Osteoblast (primary cell): ENCODE measurements around the gene CD163L1. TPM values are rescaled to one million over a fixed set of nuclear protein-coding genes. Genes with fewer than 3 reads are reported as not detected.

Experiments used
- DNase-seq: peaks from one replicate; pipeline ENCODE4 v3.0.0; 2011; ENCODE audit warnings: low spot score, mixed read lengths; ENCODE audit not compliant: insufficient read length; ENCODE audit errors: missing footprints
- H2AFZ ChIP-seq: 2 replicates; pipeline ENCODE4 v1.6.0; 2011; ENCODE audit warnings: mild to moderate bottlenecking, low read length
- H3K27ac ChIP-seq: 2 replicates; pipeline ENCODE4 v1.5.1; 2011; ENCODE audit warnings: mild to moderate bottlenecking, low read depth, low read length, moderate library complexity
- H3K27me3 ChIP-seq: 2 replicates; pipeline ENCODE4 v1.6.0; 2012; ENCODE audit warnings: mild to moderate bottlenecking, control low read depth, inconsistent platforms, low read length, moderate library complexity; ENCODE audit not compliant: insufficient read depth
- H3K36me3 ChIP-seq: 2 replicates; pipeline ENCODE4 v1.5.1; 2011; ENCODE audit warnings: mild to moderate bottlenecking, low read length, control low read depth, moderate library complexity; ENCODE audit not compliant: insufficient read depth
- H3K4me1 ChIP-seq: 2 replicates; pipeline ENCODE4 v1.5.1; 2011; ENCODE audit warnings: mild to moderate bottlenecking, low read length, control low read depth, moderate library complexity; ENCODE audit not compliant: insufficient read depth
- H3K4me2 ChIP-seq: 2 replicates; pipeline ENCODE4 v1.6.0; 2011; ENCODE audit warnings: mild to moderate bottlenecking, low read length; ENCODE audit not compliant: insufficient read depth
- H3K4me3 ChIP-seq: fragments of 200-600 bp; sonication (generic); 3 replicates; pipeline ENCODE4 v1.5.1; 2012; ENCODE audit warnings: mild to moderate bottlenecking, low read length, inconsistent platforms; ENCODE audit not compliant: insufficient read depth
- H3K79me2 ChIP-seq: 2 replicates; pipeline ENCODE4 v1.6.0; 2012; ENCODE audit warnings: mild to moderate bottlenecking, low read length, control low read depth, inconsistent platforms; ENCODE audit not compliant: insufficient read depth
- H3K9me3 ChIP-seq: 2 replicates; pipeline ENCODE4 v1.5.1; 2011; ENCODE audit warnings: low read depth, low read length, control low read depth
- H4K20me1 ChIP-seq: 2 replicates; pipeline ENCODE4 v1.6.0; 2012; ENCODE audit warnings: mild to moderate bottlenecking, low read length, control low read depth; ENCODE audit not compliant: insufficient read depth
- CTCF ChIP-seq: IDR thresholded peaks from 2 replicates; pipeline ENCODE4 v1.5.1; 2011; ENCODE audit warnings: mild to moderate bottlenecking, low read depth, low read length, moderate library complexity; ENCODE audit errors: extremely low read depth
- total RNA-seq: library from RNA; depleted of rRNA; stranded (reverse); fragments of >200 nt; gene quantifications from 2 replicates; pipeline ENCODE4 v1.2.3, GENCODE V29; 2012

The CD163L1 gene
- total RNA-seq, 1 donor, result under 0.01 TPM

DNA sequence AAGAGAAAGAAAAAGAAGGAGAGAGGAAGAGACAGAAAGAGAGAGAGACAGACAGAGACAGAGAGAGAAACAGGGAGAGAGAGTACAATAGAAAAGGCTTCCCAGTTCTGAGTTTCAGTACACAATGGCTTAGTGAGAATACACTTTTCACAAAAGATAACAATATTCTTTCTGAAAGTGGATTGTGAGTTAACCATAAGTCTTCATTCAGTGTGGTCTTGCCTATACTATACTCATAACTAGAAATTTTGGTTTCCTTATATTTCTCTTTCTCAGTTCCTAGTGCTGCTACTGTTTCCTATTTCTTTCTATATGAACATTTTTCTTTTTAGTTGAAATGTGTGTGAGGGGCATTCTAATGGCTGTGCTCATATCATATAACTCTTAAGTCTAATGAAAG lies 9.3 kb downstream of the CD163L1 start:
- H3K27me3 ChIP-seq, result no peaks in the 10 kb centered on the region
- no peak overlapping the region for H3K4me2 ChIP-seq
- no peak overlapping the region for H3K27ac ChIP-seq
- H2AFZ ChIP-seq, result peak overlapping the region; percentile 58
- H3K4me1 ChIP-seq, result peaks cover 9% of the 10 kb centered on the region
- H3K4me3 ChIP-seq, result no peak overlapping the region
- H3K79me2 ChIP-seq, result no peaks in the 10 kb centered on the region
- H4K20me1 ChIP-seq, result no peaks in the 10 kb centered on the region
- H3K36me3 ChIP-seq, result no peaks in the 10 kb centered on the region
- no peak for TF ChIP-seq CTCF
- no peaks in the 10 kb centered on the region for H3K9me3 ChIP-seq
- DNase-seq, result no peak

DNA sequence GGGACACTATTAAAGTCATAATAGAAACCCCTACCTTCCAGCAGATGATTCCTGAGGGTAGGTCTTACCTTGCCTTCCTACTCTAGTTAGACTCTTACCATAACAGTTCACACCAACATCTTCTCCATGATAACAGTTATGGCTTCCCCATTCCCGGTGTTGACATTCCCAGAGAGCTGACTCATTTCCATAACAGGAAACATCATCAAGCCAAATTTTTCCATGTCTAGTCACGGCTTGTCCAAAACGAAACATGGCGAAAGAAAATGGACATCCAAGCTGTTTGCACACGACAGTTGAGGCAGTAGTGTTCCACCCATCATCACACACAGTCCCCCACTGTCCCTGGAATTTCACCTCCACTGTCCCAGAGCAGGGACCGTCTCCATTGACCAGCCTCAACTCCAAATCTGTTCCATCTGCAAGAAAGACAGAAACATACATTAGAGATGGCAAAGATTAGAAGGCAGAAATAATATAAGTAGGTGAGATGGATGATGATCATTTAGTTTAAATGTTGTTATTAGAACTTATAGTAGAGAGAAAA lies 10.6 kb downstream of the CD163L1 start:
- peak overlapping the region; percentile 23 for H3K27ac ChIP-seq
- H3K27me3 ChIP-seq, result no peaks in the 10 kb centered on the region
- H3K4me1 ChIP-seq, result peaks cover 9% of the 10 kb centered on the region
- TF ChIP-seq CTCF, result no peak
- H3K4me2 ChIP-seq, result peak overlapping the region; percentile 59
- no peaks in the 10 kb centered on the region for H4K20me1 ChIP-seq
- H3K36me3 ChIP-seq, result no peaks in the 10 kb centered on the region
- peak overlapping the region; percentile 92 for H2AFZ ChIP-seq
- no peaks in the 10 kb centered on the region for H3K9me3 ChIP-seq
- H3K79me2 ChIP-seq, result no peaks in the 10 kb centered on the region
- peak; percentile 90 for DNase-seq
- H3K4me3 ChIP-seq, result peak overlapping the region; percentile 31

- no peaks in the 10 kb centered on the region for H3K9me3 ChIP-seq
- peaks cover 9% of the 10 kb centered on the region for H3K4me1 ChIP-seq
- H2AFZ ChIP-seq, result peak overlapping the region; percentile 11
- no peaks in the 10 kb centered on the region for H3K79me2 ChIP-seq
- no peak overlapping the region for H3K4me2 ChIP-seq
- no peak for DNase-seq
- no peaks in the 10 kb centered on the region for H3K36me3 ChIP-seq
- no peak for TF ChIP-seq CTCF
- no peaks in the 10 kb centered on the region for H3K27me3 ChIP-seq
- H3K4me3 ChIP-seq, result no peak overlapping the region
- no peak overlapping the region for H3K27ac ChIP-seq
- no peaks in the 10 kb centered on the region for H4K20me1 ChIP-seq
These were observed 11.8 kb downstream of the CD163L1 start for GRCh38 chr12:7431993-7432685.

- TF ChIP-seq CTCF, result no peak
- H3K4me2 ChIP-seq, result no peak overlapping the region
- no peak overlapping the region for H2AFZ ChIP-seq
- DNase-seq, result no peak
- H3K27ac ChIP-seq, result no peak overlapping the region
- no peaks in the 10 kb centered on the region for H3K4me1 ChIP-seq
- H3K4me3 ChIP-seq, result no peak overlapping the region
- H4K20me1 ChIP-seq, result no peaks in the 10 kb centered on the region
- H3K36me3 ChIP-seq, result no peaks in the 10 kb centered on the region
- H3K79me2 ChIP-seq, result no peaks in the 10 kb centered on the region
- H3K9me3 ChIP-seq, result no peaks in the 10 kb centered on the region
- no peaks in the 10 kb centered on the region for H3K27me3 ChIP-seq
These were observed 32.6 kb downstream of the CD163L1 start for GRCh38 chr12:7411343-7411742.
